Activated CD8-positive, alpha-beta T cell treated with anti-CD3 and anti-CD28 coated beads, Interleukin-2, amount 10 ng/mL, durations not matched to agents 7 days and 5 days (primary cell): ENCODE data around the gene TACC2. TPM values are rescaled to one million over a fixed set of nuclear protein-coding genes. Genes with fewer than 3 reads are reported as not detected.

Experiments
- ATAC-seq: fragments of 150-1000 bp; cut with Tn5 transposase; one replicate; pipeline ENCODE4 v1.10.0; 2021; ENCODE audit warnings: moderate library complexity
- CTCF ChIA-PET: fragments of 350-600 bp; sonication (Branson Sonifier 250); formaldehyde crosslinking; loops from one replicate; lab custom pipeline; 2021; ENCODE audit warnings: antibody characterized with exemption; lab: Charles Lee
- POLR2A ChIA-PET: fragments of 350-600 bp; sonication (Branson Sonifier 250); formaldehyde crosslinking; loops from one replicate; lab custom pipeline; 2021; ENCODE audit warnings: antibody characterized with exemption; lab: Charles Lee
- DNase-seq: peaks from one replicate; pipeline ENCODE4 v3.0.0-alpha.2; 2020
- H3K27ac Mint-ChIP-seq: one replicate; pipeline ENCODE4 v1.8.0; 2021; ENCODE audit warnings: mild to moderate bottlenecking, mixed read lengths
- H3K27me3 Mint-ChIP-seq: one replicate; pipeline ENCODE4 v1.8.0; 2021; ENCODE audit warnings: low read depth, mixed read lengths
- H3K36me3 Mint-ChIP-seq: one replicate; pipeline ENCODE4 v1.8.0; 2021; ENCODE audit warnings: low read depth, mixed read lengths
- H3K4me1 Mint-ChIP-seq: one replicate; pipeline ENCODE4 v1.8.0; 2021; ENCODE audit warnings: low read depth, mixed read lengths
- H3K4me3 Mint-ChIP-seq: one replicate; pipeline ENCODE4 v1.8.0; 2021; ENCODE audit warnings: mild to moderate bottlenecking, mixed read lengths
- H3K9me3 Mint-ChIP-seq: one replicate; pipeline ENCODE4 v1.8.0; 2022; ENCODE audit warnings: mixed read lengths; ENCODE audit not compliant: insufficient read depth
- total RNA-seq, 2 experiments: library from RNA; stranded (reverse); gene quantifications; one replicate each; pipeline ENCODE4 v1.2.3, GENCODE V29; 2021

TACC2 gene
- total RNA-seq, 2 experiments from 2014 or later: not detected

GRCh38 chr10:122112021-122112616 lies 123.2 kb downstream of the TACC2 start:
- no peak overlapping the region for H3K4me3 Mint-ChIP-seq
- ATAC-seq (no peak), DNase-seq (no peak)
- no peak overlapping the region for H3K27ac Mint-ChIP-seq
- no peaks in the 10 kb centered on the region for H3K9me3 Mint-ChIP-seq
- H3K27me3 Mint-ChIP-seq: peaks cover 44% of the 10 kb centered on the region
- no peaks in the 10 kb centered on the region for H3K36me3 Mint-ChIP-seq
- H3K4me1 Mint-ChIP-seq: no peaks in the 10 kb centered on the region
- CTCF ChIA-PET: no interaction called here
- POLR2A ChIA-PET: no interaction called here

GRCh38 chr10:122112625-122113160 lies 123.7 kb downstream of the TACC2 start:
- Mint-ChIP-seq H3K4me1 (no peaks in the 10 kb centered on the region), H3K9me3 (no peaks in the 10 kb centered on the region), H3K27ac (no peak overlapping the region), H3K36me3 (no peaks in the 10 kb centered on the region), H3K4me3 (no peak overlapping the region), H3K27me3 (peaks cover 46% of the 10 kb centered on the region)
- DNase-seq (no peak), ATAC-seq (no peak)
- ChIA-PET POLR2A (no interaction called here), CTCF (no interaction called here)

GRCh38 chr10:122113161-122113944 lies 124.4 kb downstream of the TACC2 start:
- ATAC-seq (no peak), DNase-seq (no peak)
- CTCF ChIA-PET: no interaction called here
- peaks cover 47% of the 10 kb centered on the region for H3K27me3 Mint-ChIP-seq
- POLR2A ChIA-PET: no interaction called here
- no peaks in the 10 kb centered on the region for H3K4me1 Mint-ChIP-seq
- H3K27ac Mint-ChIP-seq: no peak overlapping the region
- H3K9me3 Mint-ChIP-seq: no peaks in the 10 kb centered on the region
- no peak overlapping the region for H3K4me3 Mint-ChIP-seq
- H3K36me3 Mint-ChIP-seq: no peaks in the 10 kb centered on the region

GRCh38 chr10:122113945-122114747 lies 125.2 kb downstream of the TACC2 start:
- no peak overlapping the region for H3K27ac Mint-ChIP-seq
- CTCF ChIA-PET: no interaction called here
- peaks cover 47% of the 10 kb centered on the region for H3K27me3 Mint-ChIP-seq
- ATAC-seq: no peak
- no peak overlapping the region for H3K4me3 Mint-ChIP-seq
- POLR2A ChIA-PET: no interaction called here
- no peaks in the 10 kb centered on the region for H3K36me3 Mint-ChIP-seq
- no peaks in the 10 kb centered on the region for H3K4me1 Mint-ChIP-seq
- no peak for DNase-seq
- no peaks in the 10 kb centered on the region for H3K9me3 Mint-ChIP-seq

GRCh38 chr10:122115874-122116273 lies 126.9 kb downstream of the TACC2 start:
- DNase-seq (no peak), ATAC-seq (no peak)
- Mint-ChIP-seq H3K4me3 (no peak overlapping the region), H3K27ac (no peak overlapping the region), H3K36me3 (no peaks in the 10 kb centered on the region), H3K27me3 (peaks cover 40% of the 10 kb centered on the region), H3K9me3 (no peaks in the 10 kb centered on the region), H3K4me1 (no peaks in the 10 kb centered on the region)
- POLR2A ChIA-PET: no interaction called here
- CTCF ChIA-PET: no interaction called here

GRCh38 chr10:122116331-122116730 lies 127.4 kb downstream of the TACC2 start:
- ATAC-seq: no peak
- no peak overlapping the region for H3K4me3 Mint-ChIP-seq
- no peaks in the 10 kb centered on the region for H3K36me3 Mint-ChIP-seq
- H3K4me1 Mint-ChIP-seq: no peaks in the 10 kb centered on the region
- ChIA-PET POLR2A (no interaction called here), CTCF (no interaction called here)
- H3K27me3 Mint-ChIP-seq: peaks cover 36% of the 10 kb centered on the region
- no peaks in the 10 kb centered on the region for H3K9me3 Mint-ChIP-seq
- no peak for DNase-seq
- no peak overlapping the region for H3K27ac Mint-ChIP-seq

GRCh38 chr10:122117475-122117874 lies 128.5 kb downstream of the TACC2 start:
- ATAC-seq: no peak
- Mint-ChIP-seq H3K4me1 (no peaks in the 10 kb centered on the region), H3K36me3 (no peaks in the 10 kb centered on the region), H3K9me3 (no peaks in the 10 kb centered on the region), H3K4me3 (no peak overlapping the region), H3K27me3 (peaks cover 27% of the 10 kb centered on the region), H3K27ac (no peak overlapping the region)
- DNase-seq: no peak
- ChIA-PET POLR2A (no interaction called here), CTCF (no interaction called here)

- Mint-ChIP-seq H3K27me3 (peaks cover 12% of the 10 kb centered on the region), H3K36me3 (no peaks in the 10 kb centered on the region), H3K9me3 (no peaks in the 10 kb centered on the region), H3K27ac (no peak overlapping the region), H3K4me3 (no peak overlapping the region), H3K4me1 (no peaks in the 10 kb centered on the region)
- DNase-seq (no peak), ATAC-seq (no peak)
- CTCF ChIA-PET: no interaction called here
- POLR2A ChIA-PET: no interaction called here
Observed at GRCh38 chr10:122120008-122120744, 131.2 kb downstream of the TACC2 start.

GRCh38 chr10:122121059-122121458 lies 132.1 kb downstream of the TACC2 start:
- peaks cover 5% of the 10 kb centered on the region for H3K27me3 Mint-ChIP-seq
- CTCF ChIA-PET: no interaction called here

GRCh38 chr10:122122493-122122892 lies 133.5 kb downstream of the TACC2 start:
- ATAC-seq (no peak), DNase-seq (no peak)
- no peaks in the 10 kb centered on the region for H3K4me1 Mint-ChIP-seq
- H3K27ac Mint-ChIP-seq: no peak overlapping the region
- H3K4me3 Mint-ChIP-seq: no peak overlapping the region
- peaks cover 2% of the 10 kb centered on the region for H3K27me3 Mint-ChIP-seq
- ChIA-PET POLR2A (no interaction called here), CTCF (no interaction called here)
- no peaks in the 10 kb centered on the region for H3K9me3 Mint-ChIP-seq
- H3K36me3 Mint-ChIP-seq: no peaks in the 10 kb centered on the region

More at GRCh38 chr10:122121059-122121458, 132.1 kb downstream of the TACC2 start:
- no peak for DNase-seq
- Mint-ChIP-seq H3K9me3 (no peaks in the 10 kb centered on the region), H3K36me3 (no peaks in the 10 kb centered on the region), H3K27ac (no peak overlapping the region), H3K4me1 (no peaks in the 10 kb centered on the region), H3K4me3 (no peak overlapping the region)
- ATAC-seq: no peak
- POLR2A ChIA-PET: no interaction called here

- ATAC-seq (no peak), DNase-seq (no peak)
- H3K27ac Mint-ChIP-seq: no peak overlapping the region
- no peak overlapping the region for H3K4me3 Mint-ChIP-seq
- H3K9me3 Mint-ChIP-seq: no peaks in the 10 kb centered on the region
- ChIA-PET CTCF (no interaction called here), POLR2A (no interaction called here)
- H3K4me1 Mint-ChIP-seq: no peaks in the 10 kb centered on the region
- no peaks in the 10 kb centered on the region for H3K27me3 Mint-ChIP-seq
- H3K36me3 Mint-ChIP-seq: no peaks in the 10 kb centered on the region
Observed at GRCh38 chr10:122123186-122123585, 134.2 kb downstream of the TACC2 start.
